Activated naive CD8-positive, alpha-beta T cell treated with anti-CD3 and anti-CD28 coated beads for 36 hours (primary cell): ENCODE data around the gene HOGA1. TPM values are rescaled to one million over a fixed set of nuclear protein-coding genes. Genes with fewer than 3 reads are reported as not detected.

Experiments used
- total RNA-seq, 2 experiments: library from RNA; stranded (reverse); gene quantifications; one replicate each; pipeline ENCODE4 v1.2.3, GENCODE V29; 2021

HOGA1 gene
- total RNA-seq, 2 experiments from 2014 or later = not detected

Other genes starting within 250 kb of the HOGA1 start
- gene FRAT2, start 249.7 kb upstream of the HOGA1 start, total RNA-seq = 1 to 10 TPM; 8.8 to 9.5 TPM
- 10 to 100 TPM; 82.2 to 88.4 TPM for gene RRP12, start 183.0 kb upstream of the HOGA1 start, total RNA-seq
- gene PGAM1, start 158.2 kb upstream of the HOGA1 start, total RNA-seq = 100 to 1,000 TPM; 933 to 982 TPM
- gene EXOSC1, start 138.4 kb upstream of the HOGA1 start, total RNA-seq = 10 to 100 TPM; 48.4 to 53.7 TPM
- 10 to 100 TPM; 37.5 to 42.2 TPM for gene ZDHHC16, start 138.2 kb upstream of the HOGA1 start, total RNA-seq
- 10 to 100 TPM; 96.2 to 97.0 TPM for gene MMS19, start 86.0 kb upstream of the HOGA1 start, total RNA-seq
- gene UBTD1, start 85.5 kb upstream of the HOGA1 start, total RNA-seq = 1 to 10 TPM in 1 of 2 experiments, under 1 TPM in 1; 0.99 to 1.3 TPM
- gene ANKRD2, start 11.6 kb upstream of the HOGA1 start, total RNA-seq = not detected
- gene C10orf62, start 5.3 kb downstream of the HOGA1 start, total RNA-seq = not detected
- gene MORN4, start 49.1 kb downstream of the HOGA1 start, total RNA-seq = 1 to 10 TPM; 3.0 to 3.4 TPM
- gene PI4K2A, start 56.3 kb downstream of the HOGA1 start, total RNA-seq = 10 to 100 TPM; 10.8 to 11.7 TPM
- gene AVPI1, start 102.9 kb downstream of the HOGA1 start, total RNA-seq = 1 to 10 TPM; 3.1 to 3.2 TPM
- gene MARVELD1, start 129.3 kb downstream of the HOGA1 start, total RNA-seq = 1 to 10 TPM; 4.1 to 5.5 TPM
- 10 to 100 TPM; 20.9 to 22.8 TPM for gene ZFYVE27, start 152.7 kb downstream of the HOGA1 start, total RNA-seq
- gene SFRP5, start 187.6 kb downstream of the HOGA1 start, total RNA-seq = under 1 TPM; 0.22 to 0.27 TPM